Measurements from ENCODE around the gene C4A. TPM values are rescaled to one million over a fixed set of nuclear protein-coding genes. Genes with fewer than 3 reads are reported as not detected.
"Not testable (repeated sequence)": the region's sequence is repeated elsewhere in the genome, so short reads cannot be mapped to it uniquely, and the experiment has no call there.

C4A gene
- total RNA-seq (2022), result 1.0 and 1.5 TPM in 2 replicates
- Bru-seq, nascent RNA, result percentile 9 among the genes with signal in this experiment
- percentile 4 among the genes with signal in this experiment for BruChase-seq, experiment 1, labeled RNA remaining after a 2-hour chase
- BruChase-seq, experiment 2, labeled RNA remaining after a 6-hour chase, result percentile 11 among the genes with signal in this experiment
- long read RNA-seq, partial matches to known transcripts, result 0 of 1 reads
- long read RNA-seq, other reads (novel, unspliced or antisense), result 1 of 1 reads

GRCh38 chr6:31981744-31982143 is at the start of gene C4A:
Gene C4A (plus strand): TSS chr6:31982057. CDS start chr6:31982108, 51 bp downstream.
- H3K4me1 Mint-ChIP-seq (ENCODE audit: low read depth, unreplicated experiment); H3K36me3 Mint-ChIP-seq (ENCODE audit: insufficient read depth, unreplicated experiment); H3K27me3 Mint-ChIP-seq (ENCODE audit: insufficient read depth, unreplicated experiment); DNase-seq; H3K36me3 ChIP-seq (ENCODE audit: control insufficient read depth, insufficient read depth, low read length); POLR2A ChIA-PET; H3K4me3 ChIP-seq (ENCODE audit: low read depth, low read length); H3K4me3 Mint-ChIP-seq (ENCODE audit: unreplicated experiment); intact Hi-C loops (cut with micrococcal nuclease; ENCODE audit: unreplicated experiment); H3K27ac Mint-ChIP-seq (ENCODE audit: unreplicated experiment); H3K9me3 Mint-ChIP-seq (ENCODE audit: unreplicated experiment); H3K9me3 ChIP-seq; BruUV-seq (replicated peaks); CTCF ChIA-PET; H3K27me3 ChIP-seq (replicated peaks; ENCODE audit: control insufficient read depth, insufficient read depth, low read length); H3K4me1 ChIP-seq: not testable (repeated sequence)

GRCh38 chr6:31932137-31932536 is 49.7 kb upstream of the C4A start:
- POLR2A ChIA-PET, result not testable (repeated sequence)

GRCh38 chr6:31933537-31933936 is 48.3 kb upstream of the C4A start:
- H3K4me1 ChIP-seq, result no peaks in the 10 kb centered on the region
- Mint-ChIP-seq H3K4me3 (ENCODE audit: unreplicated experiment) (no peak overlapping the region), H3K4me1 (ENCODE audit: low read depth, unreplicated experiment) (no peaks in the 10 kb centered on the region), H3K36me3 (ENCODE audit: insufficient read depth, unreplicated experiment) (no peaks in the 10 kb centered on the region), H3K9me3 (ENCODE audit: unreplicated experiment) (no peaks in the 10 kb centered on the region), H3K27me3 (ENCODE audit: insufficient read depth, unreplicated experiment) (no peaks in the 10 kb centered on the region), H3K27ac (ENCODE audit: unreplicated experiment) (no peak overlapping the region)
- no peaks in the 10 kb centered on the region for H3K36me3 ChIP-seq (ENCODE audit: control insufficient read depth, insufficient read depth, low read length)
- intact Hi-C loops (cut with micrococcal nuclease; ENCODE audit: unreplicated experiment), result no loop called here
- no peak for TF ChIP-seq CTCF (IDR thresholded peaks at IDR 0.05; ENCODE audit: insufficient read depth in 1 of 2, low read depth in 1 of 2, low read length in 1 of 2, severe bottlenecking in 1 of 2, unreplicated experiment in 1 of 2)
- no peak overlapping the region for H3K4me3 ChIP-seq (ENCODE audit: low read depth, low read length)
- no peaks in the 10 kb centered on the region for H3K9me3 ChIP-seq
- BruUV-seq (replicated peaks), result no TSS peak
- DNase-seq, result no peak
- ChIA-PET POLR2A (no interaction called here), CTCF (no interaction called here)
- H3K27me3 ChIP-seq (replicated peaks; ENCODE audit: control insufficient read depth, insufficient read depth, low read length), result no peaks in the 10 kb centered on the region

More at GRCh38 chr6:31932137-31932536, 49.7 kb upstream of the C4A start:
- DNase-seq; H3K27me3 ChIP-seq (replicated peaks; ENCODE audit: control insufficient read depth, insufficient read depth, low read length); H3K27me3 Mint-ChIP-seq (ENCODE audit: insufficient read depth, unreplicated experiment); intact Hi-C loops (cut with micrococcal nuclease; ENCODE audit: unreplicated experiment); H3K27ac Mint-ChIP-seq (ENCODE audit: unreplicated experiment); CTCF ChIA-PET; H3K9me3 ChIP-seq; BruUV-seq (replicated peaks); H3K9me3 Mint-ChIP-seq (ENCODE audit: unreplicated experiment); H3K4me1 Mint-ChIP-seq (ENCODE audit: low read depth, unreplicated experiment); H3K4me1 ChIP-seq; H3K36me3 ChIP-seq (ENCODE audit: control insufficient read depth, insufficient read depth, low read length); H3K36me3 Mint-ChIP-seq (ENCODE audit: insufficient read depth, unreplicated experiment); H3K4me3 Mint-ChIP-seq (ENCODE audit: unreplicated experiment); H3K4me3 ChIP-seq (ENCODE audit: low read depth, low read length): not testable (repeated sequence)

- BruUV-seq (replicated peaks), result no TSS peak
- Histone ChIP-seq H3K4me1 (peaks cover 5% of the 10 kb centered on the region), H3K4me3 (ENCODE audit: low read depth, low read length) (no peak overlapping the region), H3K36me3 (ENCODE audit: control insufficient read depth, insufficient read depth, low read length) (no peaks in the 10 kb centered on the region), H3K27me3 (replicated peaks; ENCODE audit: control insufficient read depth, insufficient read depth, low read length) (no peaks in the 10 kb centered on the region), H3K9me3 (no peaks in the 10 kb centered on the region)
- POLR2A ChIA-PET, result no interaction called here
- no peaks in the 10 kb centered on the region for H3K27me3 Mint-ChIP-seq (ENCODE audit: insufficient read depth, unreplicated experiment)
- DNase-seq, result no peak
- no peaks in the 10 kb centered on the region for H3K9me3 Mint-ChIP-seq (ENCODE audit: unreplicated experiment)
- H3K36me3 Mint-ChIP-seq (ENCODE audit: insufficient read depth, unreplicated experiment), result no peaks in the 10 kb centered on the region
- intact Hi-C loops (cut with micrococcal nuclease; ENCODE audit: unreplicated experiment), result no loop called here
- no peak overlapping the region for H3K27ac Mint-ChIP-seq (ENCODE audit: unreplicated experiment)
- H3K4me1 Mint-ChIP-seq (ENCODE audit: low read depth, unreplicated experiment), result peaks cover under 1% of the 10 kb centered on the region
- H3K4me3 Mint-ChIP-seq (ENCODE audit: unreplicated experiment), result no peak overlapping the region
- CTCF ChIA-PET, result no interaction called here
- TF ChIP-seq CTCF (IDR thresholded peaks at IDR 0.05; ENCODE audit: insufficient read depth in 1 of 2, low read depth in 1 of 2, low read length in 1 of 2, severe bottlenecking in 1 of 2, unreplicated experiment in 1 of 2), result no peak
Observed at GRCh38 chr6:31935021-31935420, 46.8 kb upstream of the C4A start.
